K562 (cell line): ENCODE data around the gene ZFHX2. TPM values are rescaled to one million over a fixed set of nuclear protein-coding genes. Genes with fewer than 3 reads are reported as not detected.

ENCODE experiments used
- ATAC-seq: fragments of 200-7000 bp; cut with Tn5 transposase; 3 replicates; pipeline ENCODE4 v1.9.1; 2020; ENCODE audit warnings: moderate library complexity
- BruUV-seq: library from RNA; stranded (reverse); fragments of 400-500 nt; replicated peaks from 2 replicates; lab custom pipeline; 2021; lab: Mats Ljungman, UMichigan
- CTCF ChIA-PET: fragments of 300-600 bp; formaldehyde crosslinking; extraction: SDS; loops from one replicate; lab custom pipeline; 2021; ENCODE audit warnings: low intra/inter-chr PET ratio; lab: Yijun Ruan, JAX
- POLR2A ChIA-PET: fragments of 300-600, 350-650 bp; sonication (Branson Sonifier 250); formaldehyde crosslinking; extraction: SDS; loops from one replicate; lab custom pipeline; 2021; ENCODE audit warnings: antibody characterized with exemption, inconsistent platforms; lab: Yijun Ruan, JAX
- DNase-seq, 4 experiments: peaks; one replicate each; pipeline versions ENCODE4 v3.0.0 to v3.0.0-alpha.2; 2011 to 2018; ENCODE audit warnings: low spot score in 3 of 4, mixed read lengths in 3 of 4; ENCODE audit errors: extremely low read depth in 1 of 4
- FAIRE-seq: peaks from 2 replicates; lab custom pipeline; 2011; peaks lifted over from hg19 to GRCh38; lab: Jason Lieb, UNC
- H2AFZ ChIP-seq: 2 replicates; pipeline ENCODE4 v1.6.0; 2011; ENCODE audit warnings: low read depth, low read length, control low read depth, inconsistent platforms
- H3K27ac ChIP-seq: fragments of 200-600 bp; 3 replicates; pipeline ENCODE4 v1.8.0; 2011; ENCODE audit warnings: low read depth, mild to moderate bottlenecking, control low read depth, inconsistent platforms, low read length, moderate library complexity, mixed read lengths; ENCODE audit errors: extremely low read depth
- H3K27me3 ChIP-seq, 2 experiments: fragments of 300-600 bp in 1 of 2; 2 replicates in 1 of 2; 3 replicates in 1 of 2; pipeline versions ENCODE4 v1.6.0 to v1.8.0; 2011; ENCODE audit warnings: inconsistent platforms in 2 of 2, low read length in 2 of 2, mild to moderate bottlenecking in 1 of 2, mixed read lengths in 1 of 2, moderate library complexity in 1 of 2; ENCODE audit not compliant: control insufficient read depth in 2 of 2, insufficient read depth in 2 of 2
- H3K36me3 ChIP-seq: fragments of 300-600 bp; 3 replicates; pipeline ENCODE4 v1.8.0; 2011; ENCODE audit warnings: mild to moderate bottlenecking, low read length, inconsistent platforms; ENCODE audit not compliant: control insufficient read depth, insufficient read depth
- H3K4me1 ChIP-seq, 2 experiments: fragments of 200-600 bp in 1 of 2; replicated peaks in 1 of 2; 2 replicates in 1 of 2; 3 replicates in 1 of 2; pipeline versions ENCODE4 v1.5.1 to v1.8.0; 2011; ENCODE audit warnings: inconsistent platforms in 2 of 2, low read length in 2 of 2, mild to moderate bottlenecking in 1 of 2, mixed read lengths in 1 of 2, moderate library complexity in 1 of 2; ENCODE audit not compliant: control insufficient read depth in 2 of 2, insufficient read depth in 2 of 2
- H3K4me2 ChIP-seq: 2 replicates; pipeline ENCODE4 v1.6.1; 2011; ENCODE audit warnings: low read length, control low read depth, inconsistent platforms, mixed read lengths; ENCODE audit not compliant: insufficient read depth
- H3K4me3 ChIP-seq: fragments of 200-600 bp; sonication (generic), shearing (Covaris generic); 2 replicates; pipeline ENCODE4 v1.5.1; 2016; ENCODE audit warnings: control low read depth, inconsistent platforms
- H3K79me2 ChIP-seq: fragments of 200-600 bp; 3 replicates; pipeline ENCODE4 v1.8.0; 2011; ENCODE audit warnings: low read length, inconsistent platforms; ENCODE audit not compliant: control insufficient read depth, insufficient read depth
- H3K9ac ChIP-seq, 2 experiments: 2 replicates each; pipeline versions ENCODE4 v1.6.0 to v1.6.1; 2011; ENCODE audit warnings: low read depth in 2 of 2, low read length in 2 of 2, control low read depth in 1 of 2, inconsistent platforms in 1 of 2, mild to moderate bottlenecking in 1 of 2, mixed read lengths in 1 of 2; ENCODE audit not compliant: insufficient read depth in 1 of 2
- H3K9me1 ChIP-seq: one replicate; pipeline ENCODE4 v1.6.0; 2011; ENCODE audit warnings: inconsistent platforms, mild to moderate bottlenecking, low read length, moderate library complexity; ENCODE audit not compliant: control insufficient read depth, insufficient read depth
- H3K9me3 ChIP-seq: replicated peaks from 2 replicates; pipeline ENCODE4 v1.5.1; 2011; ENCODE audit warnings: low read depth, low read length, inconsistent platforms; ENCODE audit not compliant: control insufficient read depth, insufficient read depth
- H4K20me1 ChIP-seq: replicated peaks from 2 replicates; pipeline ENCODE4 v1.6.1; 2011; ENCODE audit warnings: low read length, inconsistent platforms, mixed read lengths; ENCODE audit not compliant: control insufficient read depth, insufficient read depth
- ATF7 ChIP-seq: fragments of 450-650 bp; IDR thresholded peaks from 2 replicates; pipeline ENCODE4 v1.7.1; 2014; ENCODE audit warnings: mild to moderate bottlenecking, moderate library complexity
- GATA2 ChIP-seq: sonication (generic); formaldehyde crosslinking; IDR thresholded peaks from 2 replicates; pipeline ENCODE4 v1.4.0; 2020; ENCODE audit warnings: mild to moderate bottlenecking, missing genetic modification reagents
- HNRNPH1 ChIP-seq: fragments of 200-400 bp; formaldehyde crosslinking; optimal IDR thresholded peaks from 2 replicates; pipeline ENCODE3; 2017; ENCODE audit warnings: low read depth, mild to moderate bottlenecking, low read length, moderate library complexity
- IRF9 ChIP-seq: fragments of 450-650 bp; IDR thresholded peaks from 2 replicates; pipeline ENCODE4 v1.6.1; 2016; ENCODE audit warnings: missing biosample characterization, missing genetic modification characterization
- MTA3 ChIP-seq: fragments of 450-650 bp; formaldehyde crosslinking; IDR thresholded peaks from 2 replicates; pipeline ENCODE4 v1.6.1; 2017; ENCODE audit warnings: mild to moderate bottlenecking, borderline replicate concordance
- NFYB ChIP-seq: IDR thresholded peaks from 2 replicates; pipeline ENCODE4 v1.6.1; 2011; ENCODE audit warnings: mild to moderate bottlenecking, moderate library complexity; ENCODE audit not compliant: insufficient read length; ENCODE audit errors: extremely low read depth
- RBM25 ChIP-seq: fragments of 200-400 bp; formaldehyde crosslinking; IDR thresholded peaks from 2 replicates; pipeline ENCODE4 v1.6.1; 2018; ENCODE audit warnings: low read length, low read depth, moderate library complexity; ENCODE audit not compliant: severe bottlenecking
- TEAD2 ChIP-seq: fragments of 450-650 bp; IDR thresholded peaks from 2 replicates; pipeline ENCODE4 v1.6.1; 2016; ENCODE audit warnings: missing genetic modification characterization, control low read depth, missing compliant biosample characterization
- THAP7 ChIP-seq: fragments of 250-450 bp; sonication (Bioruptor Pico); IDR thresholded peaks from 2 replicates; pipeline ENCODE4 v1.5.0; 2021
- ZBTB34 ChIP-seq: fragments of 250-450 bp; sonication (Bioruptor Pico); IDR thresholded peaks from 2 replicates; pipeline ENCODE4 v1.8.0; 2021; ENCODE audit warnings: mild to moderate bottlenecking, moderate library complexity
- ZC3H8 ChIP-seq: fragments of 450-650 bp; IDR thresholded peaks from 2 replicates; pipeline ENCODE4 v1.6.1; 2017
- ZNF253 ChIP-seq: fragments of 250-450 bp; sonication (Bioruptor Pico); conservative IDR thresholded peaks from 2 replicates; pipeline ENCODE4 v1.6.1; 2021; ENCODE audit warnings: mild to moderate bottlenecking
- ZNF408 ChIP-seq: fragments of 250-450 bp; sonication (Bioruptor Pico); IDR thresholded peaks from 2 replicates; pipeline ENCODE4 v1.4.0; 2020; ENCODE audit warnings: low read depth, mild to moderate bottlenecking, moderate library complexity
- ZNF586 ChIP-seq: fragments of 450-650 bp; formaldehyde crosslinking; conservative IDR thresholded peaks from 2 replicates; pipeline ENCODE4 v1.4.0; 2020; ENCODE audit warnings: mild to moderate bottlenecking, moderate library complexity
- ZNF644 ChIP-seq: fragments of 200-800 bp; sonication (Bioruptor generic); IDR thresholded peaks from 2 replicates; pipeline ENCODE4 v1.6.1; 2016; ENCODE audit warnings: low read depth, missing genetic modification characterization, missing compliant biosample characterization
- WGBS: fragments of 100-300 bp; shearing (Covaris generic); methylation state at CpG from one replicate; pipeline ENCODE4 v1.1.6; 2016; ENCODE audit warnings: low coverage, mixed read lengths; ENCODE audit not compliant: insufficient coverage; ENCODE audit errors: missing lambda C conversion rate; 5-methylcytosine and 5-hydroxymethylcytosine counted together
- in situ Hi-C: fragments of 300-500 bp; cut with MboI; formaldehyde crosslinking; loops from 4 replicates; pipeline ENCODE4 v1.15.0; 2018; ENCODE audit warnings: inconsistent platforms, mixed read lengths
- intact Hi-C: fragments of 100-400 bp; cut with micrococcal nuclease; formaldehyde crosslinking; loops from 2 replicates; pipeline ENCODE4 v1.14.2; 2022
- polyA plus RNA-seq, 8 experiments: library from polyadenylated mRNA; depleted of rRNA in 4 of 8; stranded (reverse) in 5 of 8; unstranded in 3 of 8; fragments of >200 nt; fragmentation: Nextera tagmentation in 2 of 8; fragmentation: Illumina TruSeq in 1 of 8; extraction: Ambion mirVana in 2 of 8; extraction: Trizol in 1 of 8; gene quantifications; 2 replicates each; pipeline versions ENCODE4 v1.2.1 to v1.2.3, GENCODE V29; 2011 to 2014; ENCODE audit warnings: inconsistent platforms in 1 of 8, missing spikeins in 1 of 8
- total RNA-seq, 7 experiments: library from RNA; depleted of rRNA in 6 of 7; stranded (reverse); fragments of >200 nt in 6 of 7; fragmentation: Illumina TruSeq in 2 of 7; extraction: Trizol in 2 of 7; gene quantifications; 2 replicates each; pipeline versions ENCODE4 v1.2.1 to v1.2.3, GENCODE V29; 2011 to 2021; ENCODE audit warnings: low replicate concordance in 1 of 7

ZFHX2 gene
- total and polyA plus RNA-seq, 9 of the 15 experiments (the other 6 are each of a cell fraction or from before 2014, with no cell fraction given) = 0.06 to 0.11 (median 0.11) TPM; not detected in 4

DNA sequence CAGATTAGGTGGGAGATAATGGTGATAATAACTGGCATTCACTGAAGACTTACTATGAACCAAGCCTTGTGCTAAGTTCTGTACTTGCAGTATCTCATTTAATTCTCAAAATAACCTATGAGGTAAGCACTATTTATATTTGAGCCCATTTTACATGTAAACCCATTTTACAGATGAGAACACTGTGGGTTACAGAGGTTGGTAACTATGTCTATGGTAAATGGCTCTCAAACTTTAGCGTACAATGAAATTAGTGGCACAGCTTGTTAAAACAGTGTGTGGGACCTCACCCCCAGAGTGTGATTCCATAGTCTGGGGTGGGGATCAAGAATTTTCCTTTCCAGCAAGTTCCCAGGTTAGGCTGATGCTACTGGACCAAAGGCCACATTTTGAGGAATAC lies 49.2 kb upstream of the ZFHX2 start:
- Histone ChIP-seq H2AFZ (no peak overlapping the region), H3K4me3 (no peak overlapping the region), H3K4me1 (no peaks in the 10 kb centered on the region; a peak in 1 of 5 replicates), H3K79me2 (no peaks in the 10 kb centered on the region), H4K20me1 (no peaks in the 10 kb centered on the region), H3K36me3 (no peaks in the 10 kb centered on the region), H3K9ac (no peak overlapping the region), H3K9me1 (no peaks in the 10 kb centered on the region), H3K27ac (no peak overlapping the region), H3K9me3 (no peaks in the 10 kb centered on the region), H3K27me3 (peaks cover 0 to 4% of the 10 kb centered on the region in 2 experiments; a peak in 1 of 5 replicates), H3K4me2 (no peak overlapping the region)
- no peak for FAIRE-seq
- 0% methylated on average over 1 of the region's 1 CpG for WGBS
- intact Hi-C loops = no loop called here
- no peak for ATAC-seq
- in situ Hi-C loops = no loop called here
- POLR2A ChIA-PET = interaction anchor here (0.6 to 1.6 kb wide), 2 partner anchors 10 to 18 kb away, joined by 3 to 4 read pairs; no protein-coding TSS in a partner anchor
- CTCF ChIA-PET = no interaction called here
- BruUV-seq = no TSS peak
- TF ChIP-seq TEAD2 (tag) (no peak), IRF9 (tag) (no peak), ZNF644 (tag) (no peak), RBM25 (peak; percentile 39)
- no peak for DNase-seq

GRCh38 chr14:23600322-23600707 lies 48.8 kb upstream of the ZFHX2 start:
- 0% methylated on average over 2 of the region's 2 CpGs for WGBS
- no TSS peak for BruUV-seq
- Histone ChIP-seq H3K79me2 (no peaks in the 10 kb centered on the region), H3K9ac (no peak overlapping the region), H3K9me1 (no peaks in the 10 kb centered on the region), H3K4me2 (no peak overlapping the region), H3K4me3 (no peak overlapping the region), H3K9me3 (no peaks in the 10 kb centered on the region), H3K27me3 (peaks cover 0 to 4% of the 10 kb centered on the region in 2 experiments; a peak in 1 of 5 replicates), H3K36me3 (no peaks in the 10 kb centered on the region), H4K20me1 (no peaks in the 10 kb centered on the region), H2AFZ (no peak overlapping the region), H3K4me1 (no peaks in the 10 kb centered on the region; a peak in 1 of 5 replicates), H3K27ac (no peak overlapping the region)
- intact Hi-C loops (no loop called here), in situ Hi-C loops (no loop called here)
- ChIA-PET CTCF (no interaction called here), POLR2A (interaction anchor here (0.6 to 1.6 kb wide), 2 partner anchors 11 to 18 kb away, joined by 3 to 4 read pairs; no protein-coding TSS in a partner anchor)
- ATAC-seq (no peak), FAIRE-seq (no peak), DNase-seq (no peak)
- TF ChIP-seq ZC3H8 (no peak), ZNF586 (CRISPR knock-in tag) (no peak), ATF7 (no peak), ZNF408 (no peak), THAP7 (CRISPR knock-in tag) (no peak), MTA3 (no peak), HNRNPH1 (no peak), GATA2 (no peak), ZBTB34 (CRISPR knock-in tag) (no peak), NFYB (no peak), ZNF253 (CRISPR knock-in tag) (no peak)
